ENCODE results near the gene PHC2.

The PHC2 gene

GRCh38 chr1:33424610-33425009, 6.3 kb downstream of the PHC2 start:
- TF ChIP-seq EZH2phosphoT487 (conservative IDR thresholded peaks at IDR 0.05; ENCODE audit: low read length) (no peak), CTCF (IDR thresholded peaks at IDR 0.05; ENCODE audit: insufficient read depth, low read length, poor library complexity, severe bottlenecking) (no peak)
- no peaks in the 10 kb centered on the region for H3K9me3 ChIP-seq (ENCODE audit: insufficient read depth, low read length)
- no peak overlapping the region for H3K9ac ChIP-seq (ENCODE audit: low read length)
- no peak overlapping the region for H3K4me2 ChIP-seq (ENCODE audit: low read depth, low read length, poor library complexity, severe bottlenecking)
- H3K36me3 ChIP-seq (ENCODE audit: low read length), result no peaks in the 10 kb centered on the region
- H3K27me3 ChIP-seq (ENCODE audit: low read length), result no peaks in the 10 kb centered on the region
- H2AFZ ChIP-seq (ENCODE audit: low read depth, low read length, severe bottlenecking), result no peak overlapping the region
- no peaks in the 10 kb centered on the region for H3F3A ChIP-seq (ENCODE audit: insufficient read depth)
- no peaks in the 10 kb centered on the region for H3K79me2 ChIP-seq (ENCODE audit: insufficient read depth, low read length)
- H4K20me1 ChIP-seq (ENCODE audit: low read depth, low read length), result no peaks in the 10 kb centered on the region
- no peak overlapping the region for H3K27ac ChIP-seq (ENCODE audit: low read depth, low read length)
- no peaks in the 10 kb centered on the region for H3K9me2 ChIP-seq (replicated peaks; ENCODE audit: insufficient read depth, low read length)
- no peak overlapping the region for H3K4me3 ChIP-seq (ENCODE audit: insufficient read depth, low read length, poor library complexity, severe bottlenecking)

- Histone ChIP-seq H3K4me2 (ENCODE audit: low read depth, low read length, poor library complexity, severe bottlenecking) (no peak overlapping the region), H3K9ac (ENCODE audit: low read length) (no peak overlapping the region), H3K9me2 (replicated peaks; ENCODE audit: insufficient read depth, low read length) (no peaks in the 10 kb centered on the region), H2AFZ (ENCODE audit: low read depth, low read length, severe bottlenecking) (no peak overlapping the region), H3F3A (ENCODE audit: insufficient read depth) (no peaks in the 10 kb centered on the region), H3K9me3 (ENCODE audit: insufficient read depth, low read length) (no peaks in the 10 kb centered on the region), H3K27ac (ENCODE audit: low read depth, low read length) (no peak overlapping the region), H3K4me3 (ENCODE audit: insufficient read depth, low read length, poor library complexity, severe bottlenecking) (no peak overlapping the region), H3K27me3 (ENCODE audit: low read length) (no peaks in the 10 kb centered on the region), H3K36me3 (ENCODE audit: low read length) (no peaks in the 10 kb centered on the region), H3K79me2 (ENCODE audit: insufficient read depth, low read length) (no peaks in the 10 kb centered on the region), H4K20me1 (ENCODE audit: low read depth, low read length) (no peaks in the 10 kb centered on the region)
- no peak for TF ChIP-seq EZH2phosphoT487 (conservative IDR thresholded peaks at IDR 0.05; ENCODE audit: low read length)
- TF ChIP-seq CTCF (IDR thresholded peaks at IDR 0.05; ENCODE audit: insufficient read depth, low read length, poor library complexity, severe bottlenecking), result no peak
These were observed 6.7 kb downstream of the PHC2 start for GRCh38 chr1:33424205-33424604.

GRCh38 chr1:33420870-33421775, 9.8 kb downstream of the PHC2 start:
- Histone ChIP-seq H3K9ac (ENCODE audit: low read length) (no peak overlapping the region), H3K4me3 (ENCODE audit: insufficient read depth, low read length, poor library complexity, severe bottlenecking) (no peak overlapping the region), H2AFZ (ENCODE audit: low read depth, low read length, severe bottlenecking) (no peak overlapping the region), H3K27ac (ENCODE audit: low read depth, low read length) (no peak overlapping the region), H3K79me2 (ENCODE audit: insufficient read depth, low read length) (no peaks in the 10 kb centered on the region), H3K9me2 (replicated peaks; ENCODE audit: insufficient read depth, low read length) (no peaks in the 10 kb centered on the region), H3F3A (ENCODE audit: insufficient read depth) (no peaks in the 10 kb centered on the region), H3K36me3 (ENCODE audit: low read length) (no peaks in the 10 kb centered on the region), H3K4me2 (ENCODE audit: low read depth, low read length, poor library complexity, severe bottlenecking) (no peak overlapping the region), H3K9me3 (ENCODE audit: insufficient read depth, low read length) (0 out of 2 replicates have a peak, but pooled peaks cover 9% of the 10 kb centered on the region), H3K27me3 (ENCODE audit: low read length) (no peaks in the 10 kb centered on the region), H4K20me1 (ENCODE audit: low read depth, low read length) (no peaks in the 10 kb centered on the region)
- TF ChIP-seq CTCF (IDR thresholded peaks at IDR 0.05; ENCODE audit: insufficient read depth, low read length, poor library complexity, severe bottlenecking) (no peak), EZH2phosphoT487 (conservative IDR thresholded peaks at IDR 0.05; ENCODE audit: low read length) (no peak)
